ENCODE measurements around the gene SAPCD1.

SAPCD1 gene

DNA sequence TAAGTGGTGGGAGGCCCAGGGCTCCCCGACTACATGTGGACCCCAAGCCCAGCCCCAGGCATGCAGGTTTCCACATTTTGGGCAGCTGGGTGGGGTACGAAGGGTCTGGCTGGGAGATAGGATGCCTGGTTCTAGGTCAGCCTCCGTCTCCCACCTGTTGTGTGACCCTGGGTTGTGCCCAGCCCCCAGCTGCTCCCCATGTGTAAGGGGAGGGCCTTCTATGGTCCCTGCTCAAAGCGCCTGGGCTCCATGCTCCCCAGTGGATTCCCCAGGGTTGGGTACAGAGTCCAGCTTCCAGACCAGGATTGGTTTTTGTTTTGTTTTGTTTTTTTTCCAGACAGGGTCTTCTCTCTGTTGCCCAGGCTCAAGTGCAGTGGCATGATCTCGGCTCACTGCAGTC, 15.7 kb downstream of the SAPCD1 start:
- H3K4me3 ChIP-seq (ENCODE audit: low read depth, low read length), result no peak overlapping the region
- TF ChIP-seq, protein P1, sequence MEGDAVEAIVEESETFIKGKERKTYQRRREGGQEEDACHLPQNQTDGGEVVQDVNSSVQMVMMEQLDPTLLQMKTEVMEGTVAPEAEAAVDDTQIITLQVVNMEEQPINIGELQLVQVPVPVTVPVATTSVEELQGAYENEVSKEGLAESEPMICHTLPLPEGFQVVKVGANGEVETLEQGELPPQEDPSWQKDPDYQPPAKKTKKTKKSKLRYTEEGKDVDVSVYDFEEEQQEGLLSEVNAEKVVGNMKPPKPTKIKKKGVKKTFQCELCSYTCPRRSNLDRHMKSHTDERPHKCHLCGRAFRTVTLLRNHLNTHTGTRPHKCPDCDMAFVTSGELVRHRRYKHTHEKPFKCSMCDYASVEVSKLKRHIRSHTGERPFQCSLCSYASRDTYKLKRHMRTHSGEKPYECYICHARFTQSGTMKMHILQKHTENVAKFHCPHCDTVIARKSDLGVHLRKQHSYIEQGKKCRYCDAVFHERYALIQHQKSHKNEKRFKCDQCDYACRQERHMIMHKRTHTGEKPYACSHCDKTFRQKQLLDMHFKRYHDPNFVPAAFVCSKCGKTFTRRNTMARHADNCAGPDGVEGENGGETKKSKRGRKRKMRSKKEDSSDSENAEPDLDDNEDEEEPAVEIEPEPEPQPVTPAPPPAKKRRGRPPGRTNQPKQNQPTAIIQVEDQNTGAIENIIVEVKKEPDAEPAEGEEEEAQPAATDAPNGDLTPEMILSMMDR (IDR thresholded peaks at IDR 0.05; ENCODE audit: low read depth, low read length), result no peak
- TF ChIP-seq POLR2A (IDR thresholded peaks at IDR 0.05; ENCODE audit: extremely low read depth, insufficient read length) (no peak), MYC (IDR thresholded peaks at IDR 0.05; ENCODE audit: low read depth, low read length) (no peak)
- TF ChIP-seq, protein P2, sequence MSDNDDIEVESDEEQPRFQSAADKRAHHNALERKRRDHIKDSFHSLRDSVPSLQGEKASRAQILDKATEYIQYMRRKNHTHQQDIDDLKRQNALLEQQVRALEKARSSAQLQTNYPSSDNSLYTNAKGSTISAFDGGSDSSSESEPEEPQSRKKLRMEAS (IDR thresholded peaks at IDR 0.05; ENCODE audit: low read depth, low read length), result no peak
- DNase-seq (ENCODE audit: low read depth), result no peak

DNA sequence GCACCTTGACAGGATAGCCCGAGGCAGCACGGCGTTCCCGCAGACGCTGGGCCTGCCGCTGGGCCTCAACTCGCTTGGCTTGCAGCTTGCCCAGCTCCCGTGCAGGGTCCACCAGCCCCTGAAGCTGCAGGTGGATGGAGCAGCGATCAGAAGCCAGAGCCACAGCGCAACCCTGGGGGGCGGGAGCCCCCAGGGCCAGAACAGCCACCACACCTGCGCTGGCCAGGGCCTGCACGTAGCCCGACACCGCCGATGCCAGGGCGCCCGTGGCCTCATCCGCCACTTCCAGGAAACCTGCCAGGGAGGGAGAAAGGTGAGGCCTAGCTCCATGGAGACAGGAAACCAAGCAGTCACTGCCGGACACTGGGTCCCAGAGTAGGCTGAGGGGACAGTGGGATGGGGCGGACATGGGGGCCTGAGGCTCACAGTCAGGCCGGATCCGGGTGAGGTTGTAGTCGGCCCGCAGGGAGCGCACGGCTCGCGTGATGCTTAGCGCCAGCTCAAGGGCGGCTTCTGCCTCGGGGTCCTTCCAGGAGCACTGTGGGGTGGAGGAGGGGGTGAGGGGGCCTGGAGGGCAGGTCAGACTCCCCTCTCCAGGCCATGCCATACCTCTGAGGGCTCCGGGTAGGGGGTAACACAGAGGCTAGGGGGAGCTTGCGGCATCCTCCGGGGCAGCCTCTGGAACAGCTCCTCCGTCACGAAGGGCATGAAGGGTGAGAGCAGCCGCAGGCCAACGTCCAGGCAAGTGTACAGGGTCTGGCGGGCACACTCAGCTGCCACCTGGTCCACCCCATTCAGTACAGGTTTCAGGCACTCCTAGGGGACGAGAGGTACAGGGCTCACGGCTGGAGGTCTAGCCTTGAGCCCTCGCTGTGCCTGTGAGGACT, 16.8 kb downstream of the SAPCD1 start:
- TF ChIP-seq, protein P2 (IDR thresholded peaks at IDR 0.05; ENCODE audit: low read depth, low read length), result no peak
- TF ChIP-seq MYC (IDR thresholded peaks at IDR 0.05; ENCODE audit: low read depth, low read length), result no peak
- TF ChIP-seq, protein P1 (IDR thresholded peaks at IDR 0.05; ENCODE audit: low read depth, low read length), result no peak
- no peak for TF ChIP-seq POLR2A (IDR thresholded peaks at IDR 0.05; ENCODE audit: extremely low read depth, insufficient read length)
- no peak overlapping the region for H3K4me3 ChIP-seq (ENCODE audit: low read depth, low read length)
- no peak for DNase-seq (ENCODE audit: low read depth)

DNA sequence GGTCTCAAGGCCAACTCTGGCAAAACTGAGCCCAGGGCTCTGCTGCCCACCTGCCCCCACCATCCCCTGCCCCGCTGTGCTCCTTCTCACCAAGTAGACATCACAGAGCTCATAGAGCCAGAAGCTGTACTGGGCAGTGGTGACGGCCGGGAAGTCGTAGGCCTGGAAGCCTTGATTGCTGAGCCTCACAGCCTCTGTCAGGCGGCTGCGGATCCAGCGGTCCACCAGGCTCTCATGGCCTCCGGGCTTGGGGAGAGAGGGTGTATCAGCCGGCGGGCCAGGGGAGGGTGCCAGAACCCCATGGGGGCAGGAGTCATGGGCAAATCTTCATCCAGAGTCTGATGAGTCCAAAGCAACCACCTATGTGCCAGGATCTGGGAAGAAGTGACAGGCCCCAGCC, 17.5 kb downstream of the SAPCD1 start:
- DNase-seq (ENCODE audit: low read depth), result no peak
- H3K4me3 ChIP-seq (ENCODE audit: low read depth, low read length), result no peak overlapping the region
- TF ChIP-seq, protein P1 (IDR thresholded peaks at IDR 0.05; ENCODE audit: low read depth, low read length), result no peak
- TF ChIP-seq POLR2A (IDR thresholded peaks at IDR 0.05; ENCODE audit: extremely low read depth, insufficient read length), result no peak
- TF ChIP-seq, protein P2 (IDR thresholded peaks at IDR 0.05; ENCODE audit: low read depth, low read length), result no peak
- TF ChIP-seq MYC (IDR thresholded peaks at IDR 0.05; ENCODE audit: low read depth, low read length), result no peak

DNA sequence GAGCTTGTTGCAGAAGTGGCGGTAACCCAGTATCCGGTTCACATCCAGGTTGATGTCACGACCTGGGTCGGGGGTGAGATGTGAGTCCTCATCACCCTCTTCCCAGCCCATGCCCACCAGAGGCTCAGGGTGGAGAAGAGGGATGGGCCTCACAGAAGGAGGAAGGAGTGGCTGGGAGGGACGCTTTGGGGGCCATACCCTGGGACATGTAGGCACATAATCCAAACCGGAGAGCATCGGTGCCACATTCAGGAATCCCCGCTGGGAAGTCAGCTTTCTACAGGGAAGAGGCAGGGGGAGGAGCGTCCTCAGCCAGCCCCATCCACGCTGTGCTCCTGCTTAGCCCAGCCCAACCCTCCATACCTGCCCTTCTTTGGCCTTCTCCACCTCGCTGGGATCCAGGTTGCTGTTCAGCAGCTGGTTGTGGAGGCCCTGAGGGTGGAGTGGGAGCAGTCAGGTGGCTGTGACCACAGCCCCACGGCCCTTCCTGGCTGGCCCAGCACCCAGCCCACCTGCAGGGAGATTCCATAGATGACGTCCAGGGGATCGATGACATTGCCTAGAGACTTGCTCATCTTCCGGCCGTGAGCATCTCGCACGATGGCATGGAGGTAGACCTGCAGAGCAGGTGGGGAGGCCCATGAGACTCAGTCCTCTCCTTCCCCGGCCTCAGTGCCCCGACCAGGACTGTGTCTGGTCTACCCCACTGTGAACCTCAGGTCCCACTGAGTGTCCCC, 18.2 kb downstream of the SAPCD1 start:
- TF ChIP-seq, protein P1 (IDR thresholded peaks at IDR 0.05; ENCODE audit: low read depth, low read length), result no peak
- TF ChIP-seq, protein P2 (IDR thresholded peaks at IDR 0.05; ENCODE audit: low read depth, low read length), result no peak
- no peak for TF ChIP-seq MYC (IDR thresholded peaks at IDR 0.05; ENCODE audit: low read depth, low read length)
- TF ChIP-seq POLR2A (IDR thresholded peaks at IDR 0.05; ENCODE audit: extremely low read depth, insufficient read length), result no peak
- H3K4me3 ChIP-seq (ENCODE audit: low read depth, low read length), result no peak overlapping the region
- DNase-seq (ENCODE audit: low read depth), result no peak

DNA sequence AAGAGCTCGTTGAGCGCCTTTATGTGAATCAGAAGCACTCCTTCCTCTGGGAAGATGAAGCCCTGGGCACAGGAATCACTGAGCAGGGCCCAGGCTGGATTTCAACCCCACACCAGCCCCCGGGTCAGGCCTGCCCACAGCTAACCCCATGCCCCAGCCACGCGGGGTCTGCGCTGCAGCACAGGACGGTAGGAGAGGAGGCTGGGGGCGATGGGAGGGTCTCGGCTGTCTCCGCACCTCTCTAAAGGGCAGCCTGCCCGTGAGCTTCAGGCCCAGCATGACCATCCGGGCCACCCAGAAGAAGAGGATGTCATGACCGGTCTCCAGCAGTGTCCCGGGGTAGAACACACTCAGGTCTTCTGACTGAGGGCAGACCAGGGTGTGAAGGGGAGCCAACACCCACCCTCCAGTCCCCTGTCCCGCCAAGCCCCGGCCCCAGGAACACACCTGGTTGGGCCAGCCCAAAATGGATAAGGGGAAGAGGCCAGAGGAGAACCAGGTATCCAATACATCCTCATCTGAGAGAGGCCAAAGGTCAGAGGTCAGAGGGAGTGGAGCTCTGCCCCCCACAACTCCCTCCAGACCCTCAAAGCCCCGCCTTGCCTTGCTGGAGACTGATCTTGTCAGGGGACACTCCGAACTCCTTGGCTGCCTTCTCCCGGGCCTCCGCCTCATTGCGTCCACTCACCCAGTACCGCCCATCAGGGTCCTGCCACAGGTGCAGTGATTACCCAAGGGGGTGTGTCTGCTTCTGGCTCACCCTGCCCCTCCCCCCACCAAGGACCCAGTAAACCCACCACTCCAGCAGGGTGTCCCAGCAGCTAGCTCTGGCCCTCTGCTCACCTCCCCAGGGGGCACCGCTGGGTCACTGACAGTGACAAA, 19.0 kb downstream of the SAPCD1 start:
- DNase-seq (ENCODE audit: low read depth), result no peak
- no peak overlapping the region for H3K4me3 ChIP-seq (ENCODE audit: low read depth, low read length)
- TF ChIP-seq POLR2A (IDR thresholded peaks at IDR 0.05; ENCODE audit: extremely low read depth, insufficient read length) (no peak), MYC (IDR thresholded peaks at IDR 0.05; ENCODE audit: low read depth, low read length) (no peak)
- TF ChIP-seq, protein P2 (IDR thresholded peaks at IDR 0.05; ENCODE audit: low read depth, low read length), result no peak
- TF ChIP-seq, protein P1 (IDR thresholded peaks at IDR 0.05; ENCODE audit: low read depth, low read length), result no peak

Measured in NB4 (cell line).